ENCODE measurements around the gene ARPP21. TPM values are rescaled to one million over a fixed set of nuclear protein-coding genes. Genes with fewer than 3 reads are reported as not detected.

ARPP21 gene
- total RNA-seq, 4 donors from 2014 or later, result 58.7 to 93.8 (median 67.5) TPM

GRCh38 chr3:35733864-35734263 is 94.5 kb downstream of the ARPP21 start:
- H3K4me1 ChIP-seq, result peaks cover 0 to 25% of the 10 kb centered on the region in 2 donors
- in situ Hi-C loops (cut with MboI; ENCODE audit: low sequenced_read_pairs in 4 of 4), result no loop called here
- H3K4me3 ChIP-seq, result no peak overlapping the region
- ATAC-seq (no peak), DNase-seq (no peak)
- no peaks in the 10 kb centered on the region for H3K27me3 ChIP-seq
- H3K27ac ChIP-seq, result no peak overlapping the region
- intact Hi-C loops (cut with DNase I; ENCODE audit: low total_unique reads), result loop anchor here (5.0 kb wide), 1 partner anchor 37 kb away; no protein-coding TSS in a partner anchor
- no peak for TF ChIP-seq POLR2A (IDR thresholded peaks at IDR 0.05)
- no peak for TF ChIP-seq CTCF (IDR thresholded peaks at IDR 0.05 in 4 of 5, conservative IDR thresholded peaks at IDR 0.05 in 1 of 5)
- H3K9me3 ChIP-seq, result no peaks in the 10 kb centered on the region
- H3K36me3 ChIP-seq, result peaks cover 3 to 33% of the 10 kb centered on the region in 2 donors

- Histone ChIP-seq H3K27me3 (no peaks in the 10 kb centered on the region), H3K4me1 (peaks cover 0 to 7% of the 10 kb centered on the region in 2 donors), H3K27ac (no peak overlapping the region), H3K4me3 (no peak overlapping the region), H3K9me3 (no peaks in the 10 kb centered on the region), H3K36me3 (peaks cover 0 to 61% of the 10 kb centered on the region in 2 donors)
- in situ Hi-C loops (cut with MboI; ENCODE audit: low sequenced_read_pairs in 4 of 4), result no loop called here
- intact Hi-C loops (cut with DNase I; ENCODE audit: low total_unique reads), result no loop called here
- no peak for ATAC-seq
- no peak for DNase-seq
- TF ChIP-seq POLR2A (IDR thresholded peaks at IDR 0.05) (no peak), CTCF (IDR thresholded peaks at IDR 0.05 in 4 of 5, conservative IDR thresholded peaks at IDR 0.05 in 1 of 5) (no peak)
These were observed 97.8 kb downstream of the ARPP21 start for GRCh38 chr3:35737080-35737479.

- intact Hi-C loops (cut with DNase I; ENCODE audit: low total_unique reads), result no loop called here
- no peaks in the 10 kb centered on the region for H3K27me3 ChIP-seq
- no peaks in the 10 kb centered on the region for H3K9me3 ChIP-seq
- no peak overlapping the region for H3K27ac ChIP-seq
- H3K36me3 ChIP-seq, result peaks cover 0 to 65% of the 10 kb centered on the region in 2 donors
- H3K4me3 ChIP-seq, result no peak overlapping the region
- in situ Hi-C loops (cut with MboI; ENCODE audit: low sequenced_read_pairs in 4 of 4), result no loop called here
- TF ChIP-seq POLR2A (IDR thresholded peaks at IDR 0.05), result no peak
- TF ChIP-seq CTCF (IDR thresholded peaks at IDR 0.05 in 4 of 5, conservative IDR thresholded peaks at IDR 0.05 in 1 of 5), result no peak
- peaks cover 0 to 3% of the 10 kb centered on the region in 2 donors for H3K4me1 ChIP-seq
- ATAC-seq (no peak), DNase-seq (no peak)
These were observed 98.2 kb downstream of the ARPP21 start for GRCh38 chr3:35737527-35737926.

- no peak overlapping the region for H3K4me3 ChIP-seq
- no peak for TF ChIP-seq CTCF (IDR thresholded peaks at IDR 0.05 in 4 of 5, conservative IDR thresholded peaks at IDR 0.05 in 1 of 5)
- no peak for TF ChIP-seq POLR2A (IDR thresholded peaks at IDR 0.05)
- no peak for ATAC-seq
- no peak overlapping the region for H3K27ac ChIP-seq
- in situ Hi-C loops (cut with MboI; ENCODE audit: low sequenced_read_pairs in 4 of 4) (no loop called here), intact Hi-C loops (cut with DNase I; ENCODE audit: low total_unique reads) (no loop called here)
- no peaks in the 10 kb centered on the region for H3K27me3 ChIP-seq
- no peak for DNase-seq
- H3K36me3 ChIP-seq, result peaks cover 0 to 69% of the 10 kb centered on the region in 2 donors
- H3K4me1 ChIP-seq, result no peaks in the 10 kb centered on the region
- H3K9me3 ChIP-seq, result no peaks in the 10 kb centered on the region
These were observed 98.8 kb downstream of the ARPP21 start for GRCh38 chr3:35737934-35738706.

Data from gastrocnemius medialis (tissue), 4 donors.